Erythroblast (primary cell): ENCODE data around the gene TAS2R1.

Source experiments
- GATA1 ChIP-seq: IDR thresholded peaks from 2 replicates; pipeline ENCODE4 v1.6.1; 2011; ENCODE audit warnings: low read depth, mild to moderate bottlenecking, control low read depth, low read length, moderate library complexity
- POLR2A ChIP-seq: IDR thresholded peaks from 2 replicates; pipeline ENCODE4 v1.6.1; 2011; ENCODE audit warnings: mild to moderate bottlenecking, low read length

DNA sequence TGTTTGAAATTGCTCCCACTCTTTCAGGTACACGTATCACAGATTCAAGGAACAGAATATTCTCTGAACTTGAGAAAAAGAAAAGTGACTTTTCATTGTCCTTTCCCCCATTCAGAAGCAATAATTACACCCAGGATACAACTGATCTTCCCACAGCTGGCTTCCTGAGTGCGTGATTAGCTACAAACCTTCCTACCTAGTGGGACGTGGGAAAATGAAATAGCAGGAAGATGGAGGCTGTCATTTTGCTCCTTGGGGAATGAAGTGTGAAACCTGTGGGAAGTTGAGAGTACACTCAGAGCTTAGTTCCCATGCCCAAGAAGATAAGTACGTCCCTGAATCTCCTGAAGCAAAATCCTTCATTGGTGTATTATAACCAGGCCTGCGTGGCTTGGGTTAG, 2.6 kb downstream of the TAS2R1 start:
- TF ChIP-seq POLR2A (no peak), GATA1 (no peak)
